ENCODE data around the gene CACNB2. TPM values are rescaled to one million over a fixed set of nuclear protein-coding genes. Genes with fewer than 3 reads are reported as not detected.

The CACNB2 gene
- total and polyA plus RNA-seq, 2 donors (not counting 3 experiments of a cell fraction or from before 2014, with no cell fraction given), result not detected

GRCh38 chr10:18328941-18329340 lies 188.7 kb downstream of the CACNB2 start:
- no TSS peak for BruUV-seq (replicated peaks)
- CTCF ChIA-PET, result no interaction called here
- no peaks in the 10 kb centered on the region for H3K4me1 ChIP-seq (ENCODE audit: control insufficient read depth, extremely low read depth, insufficient read depth, low read length)
- DNase-seq (ENCODE audit: low read depth, low spot score) (no peak), FAIRE-seq (no peak)
- no peaks in the 10 kb centered on the region for H4K20me1 ChIP-seq (replicated peaks; ENCODE audit: control insufficient read depth, extremely low read depth, insufficient read depth, low read length)
- dilution Hi-C loops (cut with MboI; ENCODE audit: extremely low pct_ligation_motif_present, low sequenced_read_pairs) (no loop called here), intact Hi-C loops (cut with micrococcal nuclease) (no loop called here)
- no peaks in the 10 kb centered on the region for H3K27me3 ChIP-seq (ENCODE audit: control insufficient read depth in 2 of 2, insufficient read depth in 2 of 2, low read length in 2 of 2)
- H3K4me3 ChIP-seq (replicated peaks in 1 of 3; ENCODE audit: insufficient read depth in 1 of 3, low read depth in 1 of 3, low read length in 3 of 3), result no peak overlapping the region
- no peaks in the 10 kb centered on the region for H3K9me1 ChIP-seq (replicated peaks; ENCODE audit: control insufficient read depth, extremely low read depth, insufficient read depth, low read length)
- POLR2A ChIA-PET, result no interaction called here
- no peak for TF ChIP-seq CTCF (IDR thresholded peaks at IDR 0.05; ENCODE audit: extremely low read depth in 1 of 2, insufficient read depth in 1 of 2, low read depth in 1 of 2, low read length in 2 of 2)
- TF ChIP-seq FOS (IDR thresholded peaks at IDR 0.05; ENCODE audit: borderline replicate concordance, insufficient read depth, low read length), result no peak
- no peak for TF ChIP-seq EZH2 (IDR thresholded peaks at IDR 0.05; ENCODE audit: borderline replicate concordance, low read depth, low read length, severe bottlenecking)
- TF ChIP-seq MYC (IDR thresholded peaks at IDR 0.05; ENCODE audit: low read depth, low read length), result no peak
- TF ChIP-seq MAX (IDR thresholded peaks at IDR 0.05; ENCODE audit: insufficient read depth, insufficient read length), result no peak
- TF ChIP-seq JUN (IDR thresholded peaks at IDR 0.05; ENCODE audit: borderline replicate concordance, insufficient read depth, insufficient read length, low read depth), result no peak
- TF ChIP-seq GATA2 (IDR thresholded peaks at IDR 0.05; ENCODE audit: insufficient read depth, insufficient read length, low read depth, low read length), result no peak
- no peak for TF ChIP-seq POLR2A (IDR thresholded peaks at IDR 0.05; ENCODE audit: low read depth, low read length)
- no peak for TF ChIP-seq POLR2AphosphoS5 (IDR thresholded peaks at IDR 0.05; ENCODE audit: insufficient read depth, low read depth, low read length)
- no peak overlapping the region for H3K9ac ChIP-seq (replicated peaks; ENCODE audit: extremely low read depth, insufficient read depth, low read length)
- H3K36me3 ChIP-seq (ENCODE audit: control insufficient read depth in 2 of 2, extremely low read depth in 1 of 2, insufficient read depth in 2 of 2, low read length in 2 of 2), result no peaks in the 10 kb centered on the region
- no peak overlapping the region for H2AFZ ChIP-seq (ENCODE audit: low read depth, low read length)
- no peaks in the 10 kb centered on the region for H3K79me2 ChIP-seq (ENCODE audit: control insufficient read depth, insufficient read depth, low read length)
- H3K9me3 ChIP-seq (replicated peaks; ENCODE audit: control insufficient read depth, insufficient read depth, low read length), result no peaks in the 10 kb centered on the region
- H3K27ac ChIP-seq (ENCODE audit: insufficient read depth, low read depth, low read length), result no peak overlapping the region
- no peak overlapping the region for H3K4me2 ChIP-seq (ENCODE audit: insufficient read depth, low read length)

Data from endothelial cell of umbilical vein (primary cell).